ENCODE data around the gene BIRC2.

DNA sequence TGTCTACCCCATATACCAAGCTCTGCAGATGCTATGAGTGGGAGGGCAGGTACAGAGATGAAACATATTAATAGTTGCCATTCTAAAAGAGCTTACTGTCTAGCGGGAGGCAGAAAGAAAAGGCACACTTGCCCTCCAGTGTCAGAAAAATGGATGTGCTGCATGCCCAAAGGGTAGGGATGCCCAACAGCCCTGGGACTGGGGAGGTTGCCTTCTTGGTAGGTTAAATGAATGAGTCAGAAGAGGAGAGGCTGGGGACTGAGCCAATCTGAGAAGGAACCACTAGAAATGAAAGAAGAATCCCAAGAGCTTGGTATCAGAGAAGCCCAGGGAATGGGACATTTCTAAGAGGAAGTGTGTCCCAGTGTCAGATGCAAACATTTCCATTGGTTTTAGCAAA is 28.5 kb upstream of the BIRC2 start:
- TF ChIP-seq EZH2 (IDR thresholded peaks at IDR 0.05; ENCODE audit: low read length) = no peak
- TF ChIP-seq, protein P1, sequence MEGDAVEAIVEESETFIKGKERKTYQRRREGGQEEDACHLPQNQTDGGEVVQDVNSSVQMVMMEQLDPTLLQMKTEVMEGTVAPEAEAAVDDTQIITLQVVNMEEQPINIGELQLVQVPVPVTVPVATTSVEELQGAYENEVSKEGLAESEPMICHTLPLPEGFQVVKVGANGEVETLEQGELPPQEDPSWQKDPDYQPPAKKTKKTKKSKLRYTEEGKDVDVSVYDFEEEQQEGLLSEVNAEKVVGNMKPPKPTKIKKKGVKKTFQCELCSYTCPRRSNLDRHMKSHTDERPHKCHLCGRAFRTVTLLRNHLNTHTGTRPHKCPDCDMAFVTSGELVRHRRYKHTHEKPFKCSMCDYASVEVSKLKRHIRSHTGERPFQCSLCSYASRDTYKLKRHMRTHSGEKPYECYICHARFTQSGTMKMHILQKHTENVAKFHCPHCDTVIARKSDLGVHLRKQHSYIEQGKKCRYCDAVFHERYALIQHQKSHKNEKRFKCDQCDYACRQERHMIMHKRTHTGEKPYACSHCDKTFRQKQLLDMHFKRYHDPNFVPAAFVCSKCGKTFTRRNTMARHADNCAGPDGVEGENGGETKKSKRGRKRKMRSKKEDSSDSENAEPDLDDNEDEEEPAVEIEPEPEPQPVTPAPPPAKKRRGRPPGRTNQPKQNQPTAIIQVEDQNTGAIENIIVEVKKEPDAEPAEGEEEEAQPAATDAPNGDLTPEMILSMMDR (optimal IDR thresholded peaks at IDR 0.05 in 1 of 3, IDR thresholded peaks at IDR 0.05 in 1 of 3, conservative IDR thresholded peaks at IDR 0.05 in 1 of 3; ENCODE audit: extremely low read depth in 1 of 3, insufficient read depth in 2 of 3, low read length in 3 of 3) = peak in 1 of 3 experiments; percentile 30
